Testis (tissue), 3 donors: ENCODE results near the gene FARP1. TPM values are rescaled to one million over a fixed set of nuclear protein-coding genes. Genes with fewer than 3 reads are reported as not detected.

Source experiments
- DNase-seq: peaks from one replicate; pipeline ENCODE4 v3.0.0-alpha.2; 2019
- H3K27ac ChIP-seq, 2 donors: fragments of 200-600 bp; sonication (generic); one replicate each; pipeline ENCODE4 v1.5.1; 2019
- H3K27me3 ChIP-seq: fragments of 200-600 bp; sonication (generic); one replicate; pipeline ENCODE4 v1.5.1; 2019
- H3K36me3 ChIP-seq: fragments of 200-600 bp; sonication (generic); one replicate; pipeline ENCODE4 v1.5.1; 2017; ENCODE audit warnings: low read depth; ENCODE audit errors: missing control alignments
- H3K4me1 ChIP-seq: fragments of 200-600 bp; sonication (generic); one replicate; pipeline ENCODE4 v1.5.1; 2019
- H3K4me3 ChIP-seq, 2 donors: fragments of 200-600 bp; sonication (generic); one replicate each; pipeline ENCODE4 v1.5.1; 2017 to 2019
- H3K9me3 ChIP-seq: fragments of 200-600 bp; sonication (generic); one replicate; pipeline ENCODE4 v1.5.1; 2017
- CTCF ChIP-seq, 3 experiments: fragments of 450-650 bp in 2 of 3; fragments of 200-600 bp in 1 of 3; sonication (generic) in 1 of 3; IDR thresholded peaks; one replicate each; pipeline ENCODE4 v1.5.1; 2016 to 2019; ENCODE audit warnings: antibody characterized with exemption in 3 of 3, mild to moderate bottlenecking in 2 of 3, moderate library complexity in 1 of 3
- POLR2A ChIP-seq: fragments of 450-650 bp; IDR thresholded peaks from one replicate; pipeline ENCODE4 v1.6.1; 2017; ENCODE audit warnings: antibody characterized with exemption, mild to moderate bottlenecking, moderate library complexity
- WGBS, 2 donors: methylation state at CpG; one replicate each; pipeline ENCODE4 v1.1.5; 2018; 5-methylcytosine and 5-hydroxymethylcytosine counted together
- intact Hi-C: fragments of 100-400 bp; cut with DNase I; formaldehyde crosslinking; loops from one replicate; pipeline ENCODE4 v1.15.1; 2023; ENCODE audit warnings: low total_unique reads
- polyA plus RNA-seq: library from polyadenylated mRNA; stranded (reverse); fragments of 350-450 nt; fragmentation: Illumina TruSeq; extraction: RNeasy Lipid Tissue Mini Kit (QIAGEN cat#74804); gene quantifications from one replicate; pipeline ENCODE4 v1.2.3, GENCODE V29; 2014; ENCODE audit warnings: low read depth, low replicate concordance; ENCODE audit not compliant: insufficient read depth
- total RNA-seq, 2 donors: library from RNA; depleted of rRNA; stranded (reverse); fragments of >200 nt; gene quantifications; one replicate each; pipeline ENCODE4 v1.2.3, GENCODE V29; 2016

The FARP1 gene
- total and polyA plus RNA-seq, 3 donors from 2014 or later: 54.0 to 130 (median 69.1) TPM

GRCh38 chr13:98352226-98352625 lies 209.3 kb downstream of the FARP1 start:
- Histone ChIP-seq H3K27me3 (no peaks in the 10 kb centered on the region), H3K36me3 (no peaks in the 10 kb centered on the region), H3K4me1 (no peaks in the 10 kb centered on the region), H3K9me3 (no peaks in the 10 kb centered on the region), H3K4me3 (no peak overlapping the region), H3K27ac (no peak overlapping the region)
- WGBS, 2 donors: 74 to 82% methylated on average over 4 of the region's 4 CpGs
- intact Hi-C loops: no loop called here
- no peak for DNase-seq
- TF ChIP-seq POLR2A: no peak
- TF ChIP-seq CTCF (IDR thresholded peaks at IDR 0.05): no peak

- H3K4me3 ChIP-seq: no peak overlapping the region
These were observed 210.9 kb downstream of the FARP1 start for GRCh38 chr13:98353750-98354149.

GRCh38 chr13:98358937-98359336 lies 216.0 kb downstream of the FARP1 start:
- Histone ChIP-seq H3K27me3 (no peaks in the 10 kb centered on the region), H3K4me1 (no peaks in the 10 kb centered on the region), H3K27ac (no peak overlapping the region), H3K4me3 (no peak overlapping the region), H3K9me3 (no peaks in the 10 kb centered on the region), H3K36me3 (no peaks in the 10 kb centered on the region)
- TF ChIP-seq POLR2A (no peak), CTCF (IDR thresholded peaks at IDR 0.05) (no peak)
- DNase-seq: no peak
- intact Hi-C loops: no loop called here
- 92 to 94% methylated on average over 1 of the region's 1 CpG for WGBS, 2 donors

More at GRCh38 chr13:98353750-98354149, 210.9 kb downstream of the FARP1 start:
- no peaks in the 10 kb centered on the region for H3K36me3 ChIP-seq
- TF ChIP-seq POLR2A (no peak), CTCF (IDR thresholded peaks at IDR 0.05) (no peak)
- no peaks in the 10 kb centered on the region for H3K9me3 ChIP-seq
- intact Hi-C loops: no loop called here
- H3K27me3 ChIP-seq: no peaks in the 10 kb centered on the region
- H3K4me1 ChIP-seq: no peaks in the 10 kb centered on the region
- no peak for DNase-seq
- WGBS, 2 donors: 77 to 86% methylated on average over 1 of the region's 1 CpG
- H3K27ac ChIP-seq: no peak overlapping the region

GRCh38 chr13:98360545-98360944 lies 217.7 kb downstream of the FARP1 start:
- no peak overlapping the region for H3K4me3 ChIP-seq
- intact Hi-C loops: no loop called here
- H3K9me3 ChIP-seq: no peaks in the 10 kb centered on the region
- no peak for DNase-seq
- TF ChIP-seq POLR2A (no peak), CTCF (IDR thresholded peaks at IDR 0.05) (no peak)
- no peak overlapping the region for H3K27ac ChIP-seq
- 94 to 96% methylated on average over 4 of the region's 4 CpGs for WGBS, 2 donors
- H3K36me3 ChIP-seq: no peaks in the 10 kb centered on the region
- H3K4me1 ChIP-seq: no peaks in the 10 kb centered on the region
- no peaks in the 10 kb centered on the region for H3K27me3 ChIP-seq

GRCh38 chr13:98363326-98363725 lies 220.4 kb downstream of the FARP1 start:
- intact Hi-C loops: no loop called here
- Histone ChIP-seq H3K9me3 (no peaks in the 10 kb centered on the region), H3K4me1 (no peaks in the 10 kb centered on the region), H3K4me3 (no peak overlapping the region), H3K36me3 (no peaks in the 10 kb centered on the region), H3K27ac (no peak overlapping the region), H3K27me3 (no peaks in the 10 kb centered on the region)
- TF ChIP-seq POLR2A (no peak), CTCF (IDR thresholded peaks at IDR 0.05) (no peak)
- DNase-seq: no peak
- WGBS, 2 donors: 93 to 96% methylated on average over 5 of the region's 5 CpGs
